Upper lobe of right lung (tissue), 1 donor: ENCODE results near the gene KIF1C. TPM values are rescaled to one million over a fixed set of nuclear protein-coding genes. Genes with fewer than 3 reads are reported as not detected.

Experiments used
- ATAC-seq: fragments of 200-7000 bp; cut with Tn5 transposase; one replicate; pipeline ENCODE4 v1.9.1; 2020; ENCODE audit warnings: mild to moderate bottlenecking, moderate library complexity
- DNase-seq: peaks from one replicate; pipeline ENCODE4 v3.0.0-alpha.2; 2020
- H3K27ac ChIP-seq: fragments of 200-600 bp; one replicate; pipeline ENCODE4 v1.8.0; 2022
- H3K27me3 ChIP-seq: fragments of 200-600 bp; one replicate; pipeline ENCODE4 v1.8.0; 2022; ENCODE audit warnings: mild to moderate bottlenecking
- H3K36me3 ChIP-seq: fragments of 200-600 bp; one replicate; pipeline ENCODE4 v1.8.0; 2022
- H3K4me1 ChIP-seq: fragments of 200-600 bp; one replicate; pipeline ENCODE4 v1.8.0; 2022
- H3K4me3 ChIP-seq: fragments of 200-600 bp; one replicate; pipeline ENCODE4 v1.8.0; 2022; ENCODE audit warnings: mild to moderate bottlenecking
- H3K9me3 ChIP-seq: fragments of 200-600 bp; one replicate; pipeline ENCODE4 v1.8.0; 2022
- intact Hi-C: fragments of 100-400 bp; cut with DNase I; formaldehyde crosslinking; loops from one replicate; pipeline ENCODE4 v1.11.0; 2022
- total RNA-seq: library from RNA; stranded (reverse); fragmentation: NEBNext Ultra II Directional; extraction: Animal tissue kit (Norgen Biotek cat#: 25700); gene quantifications from one replicate; pipeline ENCODE4 v1.2.1, GENCODE V29; 2021
- TF ChIP-seq, protein P1 (sequence below): fragments of 200-600 bp; IDR thresholded peaks from one replicate; pipeline ENCODE4 v1.8.0; 2022; ENCODE audit warnings: antibody characterized with exemption
- donor health status: DM: no; HTN: yes; CAD: no; lungs with severe emphysema.

KIF1C gene
- total RNA-seq, 1 donor from 2014 or later, result 254 TPM

DNA sequence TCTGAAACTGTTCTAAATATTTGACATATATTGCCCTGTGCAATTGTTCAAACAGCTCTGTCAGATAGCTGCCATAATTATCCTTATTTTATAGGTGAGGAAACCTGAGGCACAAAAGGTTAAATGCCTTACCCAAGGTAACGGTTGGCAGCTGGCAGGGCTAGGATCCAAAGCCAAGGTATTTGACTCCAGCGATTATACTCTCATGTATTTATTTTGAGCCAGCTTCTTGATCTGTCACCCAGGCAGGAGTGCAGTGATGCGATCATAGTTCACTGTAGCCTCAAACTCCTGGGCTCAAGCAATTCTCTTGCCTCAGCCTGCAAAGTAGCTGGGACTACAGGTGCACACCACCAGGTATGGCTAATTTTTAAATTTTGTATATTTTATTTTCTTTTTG is 39.6 kb upstream of the KIF1C start:
- intact Hi-C loops, result no loop called here

DNA sequence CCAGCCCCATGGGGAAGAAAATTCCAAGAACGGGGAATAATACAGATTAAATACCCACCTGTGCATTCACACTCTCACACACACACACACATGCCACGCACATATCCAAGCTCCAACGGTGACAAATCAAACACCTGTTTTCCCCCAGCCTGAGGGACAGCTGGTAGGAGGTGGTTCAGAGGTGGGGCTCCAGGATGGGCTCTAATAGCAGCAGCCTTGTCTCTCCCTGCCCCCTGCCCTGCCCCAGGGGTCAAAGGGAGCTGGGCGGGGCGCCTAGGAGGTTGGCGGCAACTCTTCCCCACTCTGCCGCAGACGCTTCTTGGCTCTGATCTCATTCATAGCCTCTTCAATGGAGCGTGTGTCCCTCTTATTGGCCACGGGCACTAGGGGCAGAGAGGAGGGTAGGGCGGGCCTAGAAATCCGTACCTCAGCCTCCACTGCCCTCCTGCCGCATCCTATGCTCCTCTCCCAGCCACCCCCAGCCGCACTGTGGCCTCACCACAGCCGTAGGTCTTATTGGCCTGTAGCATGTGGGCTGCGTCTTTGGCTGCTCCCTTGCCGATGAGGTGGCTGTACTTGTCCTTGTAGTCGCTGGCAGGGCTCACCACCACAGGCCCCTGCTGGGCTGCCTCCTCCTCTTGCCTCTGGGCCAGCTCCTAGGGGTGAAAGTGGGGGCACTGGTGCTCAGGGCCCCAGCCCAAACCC is 38.3 kb upstream of the KIF1C start:
- intact Hi-C loops, result no loop called here
- no peak overlapping the region for H3K27ac ChIP-seq
- no peak for ATAC-seq
- H3K9me3 ChIP-seq, result no peaks in the 10 kb centered on the region
- H3K4me1 ChIP-seq, result no peaks in the 10 kb centered on the region
- no peaks in the 10 kb centered on the region for H3K27me3 ChIP-seq
- TF ChIP-seq, protein P1, sequence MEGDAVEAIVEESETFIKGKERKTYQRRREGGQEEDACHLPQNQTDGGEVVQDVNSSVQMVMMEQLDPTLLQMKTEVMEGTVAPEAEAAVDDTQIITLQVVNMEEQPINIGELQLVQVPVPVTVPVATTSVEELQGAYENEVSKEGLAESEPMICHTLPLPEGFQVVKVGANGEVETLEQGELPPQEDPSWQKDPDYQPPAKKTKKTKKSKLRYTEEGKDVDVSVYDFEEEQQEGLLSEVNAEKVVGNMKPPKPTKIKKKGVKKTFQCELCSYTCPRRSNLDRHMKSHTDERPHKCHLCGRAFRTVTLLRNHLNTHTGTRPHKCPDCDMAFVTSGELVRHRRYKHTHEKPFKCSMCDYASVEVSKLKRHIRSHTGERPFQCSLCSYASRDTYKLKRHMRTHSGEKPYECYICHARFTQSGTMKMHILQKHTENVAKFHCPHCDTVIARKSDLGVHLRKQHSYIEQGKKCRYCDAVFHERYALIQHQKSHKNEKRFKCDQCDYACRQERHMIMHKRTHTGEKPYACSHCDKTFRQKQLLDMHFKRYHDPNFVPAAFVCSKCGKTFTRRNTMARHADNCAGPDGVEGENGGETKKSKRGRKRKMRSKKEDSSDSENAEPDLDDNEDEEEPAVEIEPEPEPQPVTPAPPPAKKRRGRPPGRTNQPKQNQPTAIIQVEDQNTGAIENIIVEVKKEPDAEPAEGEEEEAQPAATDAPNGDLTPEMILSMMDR, result no peak
- no peak overlapping the region for H3K4me3 ChIP-seq
- DNase-seq, result no peak
- peaks cover 29% of the 10 kb centered on the region for H3K36me3 ChIP-seq

More for the DNA sequence above, 39.6 kb upstream of the KIF1C start:
- TF ChIP-seq, protein P1, result no peak
- H3K27ac ChIP-seq, result no peak overlapping the region
- no peaks in the 10 kb centered on the region for H3K27me3 ChIP-seq
- H3K4me1 ChIP-seq, result peaks cover 4% of the 10 kb centered on the region
- H3K36me3 ChIP-seq, result peaks cover 29% of the 10 kb centered on the region
- DNase-seq (no peak), ATAC-seq (no peak)
- no peak overlapping the region for H3K4me3 ChIP-seq
- no peaks in the 10 kb centered on the region for H3K9me3 ChIP-seq

DNA sequence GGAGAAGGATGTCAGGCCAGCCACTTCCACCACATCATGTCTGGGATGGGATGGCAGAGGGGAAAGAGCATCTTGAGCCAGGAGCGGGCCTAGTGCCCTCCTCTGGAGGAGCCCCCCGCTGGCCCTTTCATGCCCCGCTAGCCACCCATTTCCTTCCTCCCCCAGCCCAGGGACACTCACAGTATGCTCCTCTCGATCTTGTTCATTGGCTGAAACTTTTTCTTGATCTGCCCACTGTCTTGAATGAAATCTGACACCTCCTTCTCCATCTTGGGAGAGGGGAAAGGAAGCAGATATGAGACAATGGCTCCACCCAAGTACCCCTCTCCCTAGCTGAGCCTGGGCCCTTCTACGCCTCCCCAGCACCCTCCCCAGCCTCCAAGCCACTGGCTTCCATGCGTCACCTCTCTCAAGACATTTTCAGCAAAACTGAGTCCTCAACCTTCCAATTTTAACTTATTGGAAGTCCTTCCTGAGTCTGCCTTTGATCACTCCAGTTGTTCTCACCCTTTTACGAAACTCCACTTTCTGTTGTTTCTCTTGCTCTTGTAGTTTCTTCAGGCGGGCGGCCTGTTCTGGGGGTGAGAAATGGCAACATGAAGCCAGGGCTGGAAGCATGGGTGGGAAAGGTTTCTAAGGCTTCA is 37.3 kb upstream of the KIF1C start:
- intact Hi-C loops, result no loop called here
- no peaks in the 10 kb centered on the region for H3K27me3 ChIP-seq
- H3K4me3 ChIP-seq, result no peak overlapping the region
- TF ChIP-seq, protein P1, result no peak
- H3K9me3 ChIP-seq, result no peaks in the 10 kb centered on the region
- ATAC-seq (no peak), DNase-seq (no peak)
- H3K36me3 ChIP-seq, result peaks cover 29% of the 10 kb centered on the region
- H3K27ac ChIP-seq, result no peak overlapping the region
- H3K4me1 ChIP-seq, result no peaks in the 10 kb centered on the region

DNA sequence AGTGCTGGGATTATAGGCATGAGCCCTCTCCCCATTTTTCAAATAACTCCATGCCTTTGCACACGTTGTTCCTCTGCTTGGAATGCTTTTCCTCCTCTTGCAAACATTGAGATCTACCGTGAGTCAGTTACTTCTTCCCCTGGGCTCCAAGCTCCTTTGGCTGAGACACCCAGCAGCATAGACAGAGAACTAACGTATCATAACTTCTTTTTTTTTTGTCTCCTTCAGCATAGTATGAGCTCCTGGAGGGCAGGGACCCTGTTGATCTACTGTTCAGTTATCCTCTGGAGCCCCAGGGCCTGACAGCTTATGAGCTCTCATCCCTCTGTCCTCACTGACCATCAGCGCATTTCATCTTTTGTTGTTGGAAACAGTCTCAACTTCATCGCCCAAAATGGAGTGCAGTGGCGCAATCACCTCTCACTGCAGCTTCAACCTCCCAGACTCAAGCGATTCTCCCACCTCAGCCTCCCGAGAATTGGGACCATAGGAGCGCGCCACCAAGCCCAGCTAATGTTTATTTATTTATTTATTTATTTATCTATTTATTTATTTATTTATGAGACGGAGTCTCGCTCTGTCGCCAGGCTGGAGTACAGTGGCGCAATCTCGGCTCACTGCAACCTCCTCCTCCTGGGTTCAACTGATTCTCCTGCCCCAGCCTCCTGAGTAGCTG is 32.3 kb upstream of the KIF1C start:
- H3K27ac ChIP-seq, result no peak overlapping the region
- ATAC-seq, result no peak

DNA sequence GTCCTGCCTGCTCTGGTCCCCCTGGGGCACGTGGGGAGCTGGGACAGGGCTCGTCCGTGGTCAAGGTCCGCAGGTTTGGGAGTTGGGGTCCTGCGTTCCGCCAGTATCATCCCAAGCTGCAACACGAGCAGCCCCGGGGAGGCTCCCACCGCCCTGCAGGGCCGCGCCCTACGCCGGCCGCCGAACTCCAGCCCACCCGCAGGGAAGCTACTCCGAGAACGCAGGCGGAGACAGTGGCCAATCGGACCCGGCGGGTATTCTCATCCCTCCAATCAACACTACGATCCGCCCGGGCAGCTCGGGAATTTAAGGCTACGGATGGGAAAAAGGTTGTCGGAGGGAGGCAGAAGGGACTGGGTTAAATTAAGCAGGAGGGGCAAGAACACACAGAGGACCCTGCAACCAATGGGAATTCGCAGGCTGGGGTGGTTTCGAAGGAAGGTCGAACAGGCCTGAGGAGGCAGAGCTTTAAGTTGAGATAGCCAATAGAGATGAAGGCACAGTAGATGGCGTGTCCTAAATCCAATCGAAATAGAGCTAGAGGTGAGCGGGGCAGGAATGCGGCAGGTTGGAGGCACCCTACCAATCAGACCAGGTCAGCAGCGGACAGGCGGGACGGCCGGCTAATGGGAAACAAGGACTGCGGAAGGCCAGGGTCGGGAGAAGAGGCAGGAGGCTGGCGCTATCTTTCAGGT is 30.8 kb upstream of the KIF1C start:
- Histone ChIP-seq H3K36me3 (peaks cover 14% of the 10 kb centered on the region), H3K9me3 (no peaks in the 10 kb centered on the region), H3K27ac (peak overlapping the region; percentile 96), H3K4me1 (peaks cover 25% of the 10 kb centered on the region), H3K27me3 (no peaks in the 10 kb centered on the region), H3K4me3 (peak overlapping the region; percentile 71)
- ATAC-seq (peak; percentile 92), DNase-seq (peak; percentile 98)
- intact Hi-C loops, result no loop called here
- TF ChIP-seq, protein P1, result no peak

More for the DNA sequence above, 32.3 kb upstream of the KIF1C start:
- Histone ChIP-seq H3K27me3 (no peaks in the 10 kb centered on the region), H3K36me3 (peaks cover 15% of the 10 kb centered on the region), H3K4me1 (peaks cover 25% of the 10 kb centered on the region), H3K4me3 (no peak overlapping the region), H3K9me3 (no peaks in the 10 kb centered on the region)
- TF ChIP-seq, protein P1, result no peak
- intact Hi-C loops, result no loop called here
- peak; percentile 53 for DNase-seq
